HG03159 (cell line): Measurements from ENCODE around the gene BMPER.

Experiments
- ATAC-seq: cut with Tn5 transposase; IDR thresholded peaks from one replicate; pipeline ENCODE4 v1.9.1; 2021; ENCODE audit warnings: mild to moderate bottlenecking, moderate library complexity; ENCODE audit not compliant: unreplicated experiment

Gene BMPER

DNA sequence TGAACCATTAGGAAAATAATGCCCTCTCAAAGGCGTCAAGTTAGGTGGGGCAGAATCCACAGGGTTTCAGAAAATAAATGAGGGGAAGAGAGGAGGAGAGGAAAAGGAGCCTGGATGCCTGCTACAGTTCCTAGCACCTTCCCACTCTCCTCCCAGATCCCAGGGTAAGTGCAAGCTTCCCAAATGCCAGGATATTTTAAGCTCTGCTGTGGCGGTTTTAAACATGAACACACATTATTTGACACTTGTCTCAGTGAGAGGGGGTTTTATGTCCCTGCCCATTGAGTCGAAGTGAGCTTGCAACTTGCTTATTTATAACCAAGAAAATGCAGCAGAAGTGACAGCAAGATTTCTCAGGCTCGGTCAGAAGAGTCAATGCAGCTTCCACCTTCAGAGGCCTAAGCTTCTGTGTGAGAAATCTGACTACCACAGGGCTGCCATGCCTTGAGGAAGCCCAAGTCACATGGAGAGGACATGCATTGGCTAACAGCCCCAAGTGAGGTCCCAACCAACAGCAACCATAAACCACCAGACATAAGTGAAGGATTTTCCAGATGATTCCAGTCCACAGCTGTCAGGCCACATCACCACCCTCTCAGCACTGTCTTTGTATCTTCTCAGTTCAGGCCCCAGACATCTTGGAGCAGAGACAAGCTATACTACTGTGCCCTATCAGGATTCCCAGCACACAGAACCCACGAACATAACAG is 17.9 kb upstream of the BMPER start:
- ATAC-seq: no peak

DNA sequence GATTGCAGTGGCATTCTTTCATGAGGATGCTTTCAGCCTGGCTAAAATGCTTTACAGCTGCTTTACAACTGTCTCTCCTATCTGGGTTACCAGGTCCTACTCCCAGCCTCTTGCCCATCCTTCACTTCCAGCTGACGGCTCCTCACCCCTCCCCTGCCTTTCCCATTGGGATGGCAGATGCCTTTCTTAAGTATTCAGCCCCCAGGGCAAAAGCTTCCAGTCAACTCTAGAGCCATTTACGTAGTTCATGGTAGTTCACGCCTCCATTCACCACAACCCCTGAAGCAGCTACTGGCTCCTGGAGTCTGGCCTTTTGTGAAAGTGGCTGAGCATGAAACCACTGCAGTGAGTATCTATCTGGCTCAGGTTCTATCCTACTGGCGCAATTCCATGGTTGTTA is 17.2 kb upstream of the BMPER start:
- no peak for ATAC-seq

DNA sequence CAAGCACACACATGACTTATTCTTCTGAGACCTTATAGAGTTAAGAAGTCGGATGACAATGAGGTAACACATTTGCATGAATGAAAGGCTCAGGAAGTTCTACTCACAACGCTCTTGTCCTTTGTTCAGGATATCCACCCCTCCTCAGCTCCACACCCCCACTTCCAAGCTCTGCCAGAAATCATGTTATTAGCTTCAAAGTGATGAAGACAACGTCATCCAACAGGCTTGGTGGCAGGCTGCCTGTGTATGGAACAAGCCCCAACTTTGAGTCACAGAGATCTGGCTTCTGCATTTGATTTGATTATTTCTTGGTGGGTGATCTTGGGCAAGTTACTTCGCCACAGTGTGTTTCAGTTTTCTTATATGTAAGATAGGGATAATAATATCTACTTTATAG is 12.4 kb upstream of the BMPER start:
- ATAC-seq: no peak

GRCh38 chr7:33893377-33893776 is 12.0 kb upstream of the BMPER start:
- ATAC-seq: no peak

DNA sequence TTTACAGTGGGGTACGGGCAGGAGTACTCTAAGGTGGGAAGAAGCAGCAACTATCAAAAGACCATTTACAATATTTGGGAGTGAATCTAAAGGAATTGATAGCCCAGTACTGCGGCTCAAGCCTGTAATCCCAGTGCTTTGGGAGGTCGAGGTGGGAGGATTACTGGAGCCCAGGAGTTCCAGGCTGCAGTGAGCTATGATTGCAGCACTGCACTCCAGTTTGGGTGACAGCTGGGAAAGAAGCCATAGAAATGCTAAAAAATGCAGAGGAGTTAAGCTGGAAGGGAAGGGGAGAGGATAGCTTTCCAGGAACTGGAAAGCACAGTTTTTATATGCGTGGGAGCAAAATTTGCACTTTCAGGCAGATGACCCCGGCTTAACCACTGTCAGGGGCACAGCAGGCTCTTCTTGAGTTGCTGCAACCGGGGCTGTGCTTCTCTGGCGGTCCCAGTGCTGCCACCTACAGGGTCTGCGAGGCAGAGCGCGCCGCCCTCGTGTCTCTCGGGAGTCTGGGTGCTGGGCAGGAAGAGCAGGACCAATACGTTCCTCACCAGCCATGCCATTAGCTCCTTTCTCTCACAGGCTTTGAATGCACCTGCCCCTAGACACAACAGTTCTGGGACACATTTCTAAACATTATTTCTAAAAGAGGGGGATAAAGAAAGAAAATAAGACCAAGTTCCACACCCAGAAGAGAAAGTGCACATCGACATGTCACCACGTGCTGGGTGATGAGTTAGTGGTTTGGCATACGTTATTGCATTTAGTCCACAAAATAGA is 10.1 kb upstream of the BMPER start:
- peak; percentile 100 for ATAC-seq

- no peak for ATAC-seq
Observed at GRCh38 chr7:33900501-33900900, 4.8 kb upstream of the BMPER start.

GRCh38 chr7:33901199-33901598 is 4.1 kb upstream of the BMPER start:
- ATAC-seq: no peak

GRCh38 chr7:33901847-33902246 is 3.5 kb upstream of the BMPER start:
- no peak for ATAC-seq

DNA sequence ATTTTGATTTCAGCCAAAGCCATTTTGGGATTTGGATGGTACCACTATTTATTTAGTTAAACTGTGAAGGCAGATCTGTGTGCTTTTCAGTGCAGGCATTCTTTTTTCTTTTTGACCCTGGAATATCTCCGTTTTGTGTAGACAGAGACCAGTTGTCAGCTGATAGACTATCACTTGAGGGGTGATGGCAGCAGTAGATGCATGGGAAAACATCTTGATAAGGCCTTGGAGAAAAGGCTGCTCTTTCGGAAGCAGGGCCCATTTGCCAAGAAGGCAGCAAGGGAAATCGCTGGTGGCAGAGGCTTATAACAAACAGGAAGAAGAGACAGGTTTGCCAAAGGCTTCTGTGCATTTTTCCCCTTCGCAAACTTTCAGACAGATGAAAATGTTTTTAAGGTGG is 2.6 kb upstream of the BMPER start:
- ATAC-seq: no peak

DNA sequence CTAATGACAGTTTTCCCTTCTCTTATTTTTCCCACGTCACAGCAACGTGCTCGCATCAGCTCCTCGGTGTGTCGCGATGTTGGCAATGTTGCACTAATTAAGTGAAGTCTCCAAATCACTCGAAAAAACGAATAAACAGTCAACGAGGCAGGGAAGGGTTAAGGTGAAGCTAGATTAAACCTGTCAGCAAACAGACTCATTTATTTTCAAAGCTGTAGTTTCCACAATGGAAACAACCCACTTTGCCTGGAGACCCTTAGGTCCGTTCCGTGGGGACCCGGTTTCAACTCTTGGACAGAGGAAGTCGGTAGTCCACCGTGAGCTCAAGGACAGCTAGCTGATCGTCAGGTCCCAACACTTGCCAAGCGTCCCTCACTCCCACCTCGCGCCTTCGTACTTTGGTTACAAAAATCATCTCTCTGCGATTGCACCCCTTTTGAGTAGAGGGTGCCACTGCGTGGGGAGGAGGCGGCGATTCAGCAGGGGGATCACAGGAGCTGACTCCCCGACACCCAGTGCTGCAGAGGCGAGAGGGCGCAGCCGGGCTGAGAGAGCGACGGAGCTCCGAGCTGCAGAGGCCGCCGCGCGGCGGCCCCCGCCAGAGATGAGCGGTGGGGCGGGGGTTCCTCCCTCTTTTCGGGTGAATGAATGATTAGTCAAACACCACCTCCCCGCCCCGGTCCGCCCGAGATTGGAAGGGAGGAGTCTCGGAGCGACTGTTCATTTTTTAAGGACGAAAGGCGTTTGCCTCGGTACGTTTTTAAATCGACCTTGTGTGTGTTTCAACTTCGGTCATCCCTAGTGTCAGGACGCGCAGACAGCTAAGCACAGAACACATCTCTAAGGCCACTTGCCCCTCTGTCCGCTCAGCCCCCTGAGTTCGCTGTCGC is 1.3 kb upstream of the BMPER start:
- ATAC-seq: no peak

GRCh38 chr7:33904681-33905388 is 504 bp upstream of the BMPER start:
- ATAC-seq: no peak

DNA sequence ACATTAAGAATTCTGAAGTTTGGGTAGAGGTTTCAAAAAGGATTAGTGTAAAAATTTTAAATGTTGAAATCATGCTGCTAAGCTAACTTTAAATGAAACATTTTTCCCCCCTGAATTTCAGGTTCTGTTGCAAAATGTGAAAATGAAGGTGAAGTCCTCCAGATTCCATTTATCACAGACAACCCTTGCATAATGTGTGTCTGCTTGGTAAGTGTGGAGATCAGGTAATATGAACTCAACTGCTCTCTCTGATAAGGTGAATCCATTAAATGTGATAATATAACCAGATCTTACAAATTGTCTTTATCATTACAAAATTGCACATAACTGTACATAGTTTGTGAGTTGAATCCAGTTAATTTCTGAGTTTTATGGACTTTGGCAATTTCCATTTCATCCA is 1.4 kb downstream of the BMPER start:
- ATAC-seq: no peak

GRCh38 chr7:33907625-33908024 is 2.3 kb downstream of the BMPER start:
- no peak for ATAC-seq

DNA sequence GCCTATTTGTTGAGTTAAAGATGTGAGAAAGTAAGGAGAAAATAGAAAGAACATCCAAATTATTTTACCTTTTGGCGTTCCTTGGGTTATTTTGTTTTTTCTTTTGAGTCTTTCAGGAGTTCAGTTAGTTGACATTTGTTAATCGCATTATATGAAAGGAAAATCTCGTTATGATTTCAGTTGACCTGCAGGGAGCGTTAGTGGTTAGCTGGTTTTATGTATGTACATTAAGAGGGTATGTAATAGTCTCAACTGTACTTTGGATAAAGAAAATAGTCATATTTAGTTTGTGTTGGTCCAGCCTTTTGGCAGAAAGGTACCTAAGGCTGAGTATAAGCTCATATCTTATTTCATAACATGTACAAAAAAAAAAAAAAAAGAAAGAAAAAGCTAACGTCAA is 4.0 kb downstream of the BMPER start:
- no peak for ATAC-seq

GRCh38 chr7:33909755-33910154 is 4.4 kb downstream of the BMPER start:
- ATAC-seq: no peak

DNA sequence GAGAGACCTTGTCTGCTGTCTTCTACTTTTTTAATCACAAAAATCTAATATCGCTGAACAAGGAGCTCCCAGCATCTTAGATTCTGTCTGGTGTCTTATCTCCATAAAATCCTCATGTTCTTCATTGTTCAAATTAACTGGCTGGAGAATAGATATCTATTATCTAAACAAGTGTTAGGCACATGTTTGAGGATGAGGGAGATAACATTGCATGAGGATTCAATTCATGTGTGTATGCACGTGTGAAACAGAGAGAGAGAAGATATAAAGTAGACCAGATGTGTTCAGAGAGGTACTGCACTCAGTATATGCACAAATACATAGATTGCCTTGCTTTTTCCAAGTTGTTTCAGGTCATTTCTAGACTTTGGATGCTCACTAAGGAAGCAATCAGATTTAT is 5.4 kb downstream of the BMPER start:
- ATAC-seq: no peak

- no peak for ATAC-seq
Observed at GRCh38 chr7:33916357-33917081, 11.2 kb downstream of the BMPER start.

GRCh38 chr7:33917661-33918060 is 12.3 kb downstream of the BMPER start:
- no peak for ATAC-seq

DNA sequence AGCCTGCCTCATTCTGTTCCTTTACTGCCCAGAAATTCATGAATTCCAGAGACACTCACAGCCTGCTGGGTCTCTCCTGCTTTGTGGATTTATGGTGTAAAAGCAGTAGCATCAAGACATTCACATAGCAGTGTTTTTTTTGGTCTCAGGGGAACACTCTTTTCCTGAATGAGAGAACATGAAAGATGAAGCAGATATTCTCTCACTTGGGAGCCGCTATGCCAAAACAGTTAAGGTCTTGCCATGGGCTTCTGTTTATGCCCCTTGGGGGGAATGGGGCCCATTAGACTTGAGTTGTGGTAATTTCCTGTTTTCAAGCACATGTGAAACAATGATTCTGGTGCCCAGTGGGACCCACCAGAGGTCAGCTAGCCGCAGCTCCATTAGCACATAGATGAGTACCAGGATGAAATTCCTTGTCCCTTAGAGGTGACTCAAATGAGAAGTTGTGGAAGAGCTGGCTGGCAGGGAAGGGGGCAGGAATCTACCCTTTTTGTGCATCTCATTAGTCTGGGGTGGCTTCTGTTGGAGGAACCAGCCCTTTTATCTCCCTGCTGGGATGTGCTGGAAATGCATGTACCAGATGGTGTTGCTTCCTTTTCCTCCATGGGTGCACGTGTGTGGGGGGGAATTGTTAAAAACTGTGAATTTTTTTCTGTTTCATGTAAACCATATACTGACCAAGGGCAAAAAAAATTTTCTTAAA is 13.3 kb downstream of the BMPER start:
- ATAC-seq: no peak

GRCh38 chr7:33919449-33919848 is 14.1 kb downstream of the BMPER start:
- ATAC-seq: no peak
